Measurements from ENCODE around the gene TUB.

TUB gene, protein sequence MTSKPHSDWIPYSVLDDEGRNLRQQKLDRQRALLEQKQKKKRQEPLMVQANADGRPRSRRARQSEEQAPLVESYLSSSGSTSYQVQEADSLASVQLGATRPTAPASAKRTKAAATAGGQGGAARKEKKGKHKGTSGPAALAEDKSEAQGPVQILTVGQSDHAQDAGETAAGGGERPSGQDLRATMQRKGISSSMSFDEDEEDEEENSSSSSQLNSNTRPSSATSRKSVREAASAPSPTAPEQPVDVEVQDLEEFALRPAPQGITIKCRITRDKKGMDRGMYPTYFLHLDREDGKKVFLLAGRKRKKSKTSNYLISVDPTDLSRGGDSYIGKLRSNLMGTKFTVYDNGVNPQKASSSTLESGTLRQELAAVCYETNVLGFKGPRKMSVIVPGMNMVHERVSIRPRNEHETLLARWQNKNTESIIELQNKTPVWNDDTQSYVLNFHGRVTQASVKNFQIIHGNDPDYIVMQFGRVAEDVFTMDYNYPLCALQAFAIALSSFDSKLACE
- 0.29 to 3.3 (median 1.7) reads per million in 4 experiments for total RNA-seq

DNA sequence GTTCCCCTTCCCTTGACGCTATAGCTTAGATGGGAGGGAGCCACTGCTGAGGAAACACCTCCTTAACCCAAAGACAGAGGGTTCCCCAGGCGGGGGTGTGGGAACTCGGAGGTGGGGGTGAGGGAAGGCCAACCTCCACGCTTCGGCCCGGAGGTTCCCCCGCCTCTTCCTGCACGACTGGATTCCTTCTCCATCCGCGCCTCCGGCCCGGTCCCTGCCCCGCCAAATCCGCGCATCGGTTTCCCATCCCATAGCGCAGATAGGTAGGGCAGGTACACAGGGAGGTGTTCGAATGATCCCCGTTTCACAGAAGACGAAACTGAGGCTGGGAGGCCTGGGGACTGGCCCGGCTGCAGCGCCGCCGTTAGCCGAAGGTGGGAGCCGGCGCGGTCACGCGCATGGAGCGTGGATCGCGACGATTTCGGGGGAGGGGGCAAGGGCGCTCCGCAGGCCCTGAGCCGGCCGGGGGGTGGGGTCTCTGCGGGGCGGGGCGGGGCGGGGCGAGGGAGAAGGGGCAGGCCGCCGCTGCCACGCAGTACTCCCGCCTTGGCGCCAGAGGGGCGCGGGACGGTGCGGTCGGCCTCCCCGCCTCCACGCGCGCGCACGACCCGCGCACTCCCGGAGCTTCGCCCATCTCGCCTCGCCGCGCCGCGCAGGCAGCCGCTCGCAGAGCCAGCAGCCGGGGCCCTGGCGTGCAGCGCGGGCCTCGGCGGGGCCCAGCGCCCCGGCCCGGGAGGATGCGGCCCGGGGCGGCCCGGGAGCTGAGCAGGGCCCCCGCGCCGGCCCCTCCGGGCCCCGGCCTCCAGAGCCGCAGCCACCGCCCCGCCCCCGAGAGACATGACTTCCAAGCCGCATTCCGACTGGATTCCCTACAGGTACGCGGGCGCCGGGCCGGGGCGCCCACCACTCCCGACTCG is at the start of gene TUB:
TUB (plus strand) TSS at position 538 of the 917 bp plus-strand sequence; CDS start at position 838, 300 bp downstream.
- no peak for DNase-seq

DNA sequence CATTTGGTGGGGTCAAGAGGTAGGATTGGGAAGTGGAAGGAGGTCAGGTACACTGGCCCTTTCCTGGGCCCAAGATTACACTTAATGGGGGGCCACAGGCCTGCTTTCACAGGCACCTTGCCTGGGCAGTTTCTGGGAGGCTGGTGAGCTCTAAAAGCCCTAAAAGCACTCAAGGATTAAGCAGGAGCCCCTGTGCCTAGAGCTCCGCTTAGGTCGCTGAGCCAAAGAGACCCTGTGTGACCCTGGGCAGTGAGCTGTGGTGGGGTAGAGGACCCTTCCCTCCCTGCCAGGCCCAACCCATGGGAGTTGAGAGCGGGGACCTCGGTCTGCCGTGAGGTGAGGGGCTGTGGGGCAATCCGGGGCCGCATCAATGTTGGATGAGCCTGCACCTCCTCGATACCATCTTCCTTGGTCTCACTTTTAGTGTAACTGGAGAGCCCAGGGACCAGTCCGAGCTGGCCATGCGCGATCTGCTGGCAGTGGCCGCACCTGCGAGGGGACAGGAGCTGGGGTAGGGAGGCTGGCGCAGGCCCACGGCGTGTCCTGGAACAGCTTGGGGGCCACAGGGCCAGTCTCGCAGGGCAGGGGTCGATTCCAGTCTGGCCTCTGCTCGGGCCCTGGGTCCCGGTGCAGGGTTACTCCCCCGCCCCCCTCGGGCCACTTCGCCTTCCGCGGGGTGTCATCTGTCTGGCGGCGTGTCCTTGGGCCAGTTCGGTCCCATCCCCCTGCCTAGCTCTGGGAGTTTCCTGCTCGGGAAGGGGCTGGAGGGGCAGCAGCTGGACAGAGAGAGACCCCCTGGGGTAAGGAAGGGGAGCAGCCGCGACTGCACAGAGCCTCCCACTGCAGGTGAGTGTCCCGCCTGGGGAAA is 49.5 kb upstream of the TUB start:
- DNase-seq = no peak

DNA sequence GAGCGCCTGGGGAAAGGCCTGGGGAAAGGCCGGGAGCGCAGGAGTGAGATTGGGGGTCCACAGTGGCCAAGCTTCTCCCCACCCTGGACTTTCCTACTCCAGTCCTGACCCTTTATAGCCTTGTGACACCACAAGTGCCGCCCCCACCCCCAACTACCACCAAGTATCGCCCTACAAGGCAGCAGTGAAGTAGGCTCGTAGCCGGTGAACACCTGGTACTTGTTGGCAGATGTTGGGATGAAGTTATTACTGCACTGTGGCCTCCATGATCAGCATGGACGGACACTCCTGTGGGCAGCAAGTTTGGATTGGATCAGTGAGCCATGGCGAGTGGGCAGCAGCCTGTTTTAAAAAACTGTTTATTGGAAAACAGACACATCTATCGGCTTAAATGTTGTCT is 48.9 kb upstream of the TUB start:
- no peak for DNase-seq

DNA sequence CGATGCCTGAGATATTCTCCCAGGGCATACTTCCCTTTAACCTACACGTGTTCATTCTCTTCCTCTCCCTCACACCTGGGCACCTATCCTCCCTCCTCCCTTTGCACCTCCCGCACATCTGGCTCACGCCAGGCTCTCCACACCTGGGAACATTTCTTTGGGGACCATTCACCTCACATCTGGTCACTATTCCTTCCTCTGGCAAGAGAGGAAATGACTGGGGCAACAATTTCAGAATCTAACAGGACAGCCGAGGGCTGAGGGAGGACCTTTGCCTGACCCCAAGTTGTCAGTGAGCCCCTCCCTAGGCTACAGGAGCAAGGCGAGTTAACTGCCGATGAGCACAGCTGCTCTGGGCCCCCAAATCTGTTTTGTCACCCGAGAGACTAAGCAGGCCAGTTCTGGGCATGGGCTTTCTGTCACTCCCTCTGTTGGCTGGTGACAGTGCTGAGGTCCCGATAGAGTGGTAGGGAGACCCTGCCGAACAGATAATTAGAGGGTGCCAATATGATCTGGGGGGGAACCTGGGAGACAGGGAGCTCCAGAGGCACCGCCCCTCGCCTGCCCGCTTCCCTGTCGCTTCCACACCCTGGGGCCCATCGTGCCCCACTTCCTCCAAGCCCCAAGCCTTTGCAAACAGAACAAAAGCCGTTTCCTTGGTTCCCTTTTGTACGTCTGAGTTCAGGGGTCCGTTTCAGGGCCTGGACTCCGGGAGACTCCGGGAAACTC is 48.3 kb upstream of the TUB start:
- DNase-seq = no peak

DNA sequence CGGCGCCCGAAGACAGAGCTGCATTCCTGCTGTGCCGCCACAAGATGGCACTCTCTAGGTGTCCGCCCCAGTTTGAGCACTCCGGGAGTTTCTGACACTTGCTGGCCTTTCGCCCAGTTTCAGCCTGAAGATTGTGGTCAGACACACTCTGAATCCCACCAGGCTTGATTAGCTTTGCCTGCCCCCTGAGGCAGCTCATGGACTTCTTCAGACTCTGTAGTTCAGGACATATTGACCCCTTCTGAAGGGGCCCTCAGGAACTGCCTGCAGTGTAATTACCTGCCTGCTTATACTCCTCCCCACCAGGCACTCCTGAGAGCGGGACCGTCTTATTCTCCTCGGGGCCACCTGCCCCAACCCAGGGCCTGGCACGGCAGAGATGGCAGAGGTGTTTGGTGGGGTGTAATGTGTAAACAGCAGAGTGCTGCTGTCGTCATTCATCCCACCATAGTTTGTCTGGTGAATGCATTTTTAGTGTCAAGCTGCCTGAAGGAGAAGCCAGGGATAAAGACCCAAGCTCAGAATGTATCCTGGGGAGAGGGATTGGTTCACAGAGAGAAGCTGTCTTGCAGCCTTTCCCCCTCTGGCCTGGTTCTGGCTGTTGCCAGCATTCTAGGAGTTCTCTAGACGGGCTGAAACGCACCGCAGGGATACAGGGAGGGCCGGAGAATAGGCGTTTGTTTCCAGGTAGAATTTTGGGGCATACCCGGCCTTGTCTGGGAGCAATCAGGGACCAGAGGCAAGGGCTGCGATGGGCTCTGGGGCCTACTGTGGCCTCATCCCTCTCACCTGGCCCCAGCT is 47.5 kb upstream of the TUB start:
- DNase-seq = peak; percentile 5

DNA sequence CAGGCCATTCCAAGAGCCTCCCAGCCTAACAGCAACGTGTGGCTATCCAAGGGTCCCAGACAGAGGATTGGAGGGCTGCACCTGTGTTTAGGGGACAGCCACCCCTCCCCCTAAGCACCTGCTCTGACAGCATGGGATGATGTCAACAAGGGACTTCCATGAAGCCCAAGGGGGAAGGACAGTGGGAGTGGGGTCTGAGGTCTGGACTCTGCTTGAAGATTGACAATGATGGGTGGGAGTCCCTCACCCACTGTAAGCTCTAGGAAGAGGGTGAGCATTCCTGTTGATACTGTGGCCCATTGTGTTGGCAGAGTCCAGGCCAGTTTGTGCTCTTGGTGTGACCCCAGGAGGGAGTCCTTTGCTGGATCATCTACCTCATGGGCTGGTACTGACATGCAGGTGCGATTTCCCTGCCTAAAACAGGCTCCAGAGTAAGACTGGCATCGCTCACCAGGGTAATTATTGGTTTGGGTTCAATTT is 46.9 kb upstream of the TUB start:
- no peak for DNase-seq

DNA sequence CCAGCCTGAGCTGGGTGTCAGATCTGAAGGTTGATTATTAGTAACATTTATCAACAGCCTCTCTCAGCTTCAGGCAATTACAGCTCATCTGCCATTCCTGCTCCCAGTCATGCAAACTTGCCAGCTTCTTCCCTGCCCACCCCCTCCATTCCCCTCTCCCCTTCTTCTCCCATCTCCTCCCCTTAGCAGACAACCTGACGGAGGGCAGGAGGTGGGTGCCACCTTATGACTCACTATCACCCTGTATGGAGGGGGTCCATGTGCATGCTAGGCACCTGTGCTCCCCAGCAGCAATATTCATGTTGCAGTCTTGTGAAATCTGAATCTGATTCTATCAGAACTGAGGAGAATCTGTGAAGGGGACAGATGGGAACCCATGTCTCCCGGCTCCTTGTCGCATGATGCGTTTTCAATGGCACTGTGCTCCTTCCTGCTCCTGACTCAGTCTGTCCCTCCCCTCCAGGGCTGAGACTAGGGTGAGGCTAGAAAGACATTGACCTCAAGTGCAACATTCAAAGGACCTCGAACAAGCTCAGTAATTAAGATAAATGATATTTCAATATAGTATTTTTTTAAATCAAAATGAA is 46.3 kb upstream of the TUB start:
- no peak for DNase-seq

DNA sequence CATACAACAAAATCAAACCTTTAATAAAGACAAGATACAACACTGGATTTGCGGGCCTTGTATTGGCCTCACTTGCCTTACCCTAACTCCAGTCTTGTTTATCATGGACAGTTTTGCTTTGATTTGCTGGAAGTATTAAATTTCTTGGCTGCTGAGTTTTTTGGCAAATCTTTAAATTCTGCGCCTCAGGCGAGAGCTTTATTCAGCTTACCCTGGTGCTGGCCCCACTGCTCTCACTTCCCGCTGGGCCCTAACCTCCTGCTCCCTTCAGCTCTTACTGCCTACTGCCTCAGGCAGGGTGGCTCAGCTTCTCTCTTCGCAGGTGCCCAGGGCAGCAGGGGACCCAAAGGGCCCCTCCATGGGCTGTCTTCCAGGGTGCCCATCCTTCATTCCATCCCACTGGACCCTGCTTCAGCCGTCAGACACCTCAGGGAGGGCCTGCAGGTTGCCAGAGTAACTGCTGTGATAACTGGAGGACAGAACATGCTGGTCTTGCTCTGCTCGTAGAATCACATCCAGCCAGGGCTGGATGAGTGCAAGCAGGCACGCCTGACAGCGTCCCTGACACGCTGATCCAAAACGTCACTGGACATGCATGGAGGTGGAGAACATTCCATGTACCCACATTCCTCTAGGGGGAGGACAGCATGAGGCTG is 45.7 kb upstream of the TUB start:
- no peak for DNase-seq

DNA sequence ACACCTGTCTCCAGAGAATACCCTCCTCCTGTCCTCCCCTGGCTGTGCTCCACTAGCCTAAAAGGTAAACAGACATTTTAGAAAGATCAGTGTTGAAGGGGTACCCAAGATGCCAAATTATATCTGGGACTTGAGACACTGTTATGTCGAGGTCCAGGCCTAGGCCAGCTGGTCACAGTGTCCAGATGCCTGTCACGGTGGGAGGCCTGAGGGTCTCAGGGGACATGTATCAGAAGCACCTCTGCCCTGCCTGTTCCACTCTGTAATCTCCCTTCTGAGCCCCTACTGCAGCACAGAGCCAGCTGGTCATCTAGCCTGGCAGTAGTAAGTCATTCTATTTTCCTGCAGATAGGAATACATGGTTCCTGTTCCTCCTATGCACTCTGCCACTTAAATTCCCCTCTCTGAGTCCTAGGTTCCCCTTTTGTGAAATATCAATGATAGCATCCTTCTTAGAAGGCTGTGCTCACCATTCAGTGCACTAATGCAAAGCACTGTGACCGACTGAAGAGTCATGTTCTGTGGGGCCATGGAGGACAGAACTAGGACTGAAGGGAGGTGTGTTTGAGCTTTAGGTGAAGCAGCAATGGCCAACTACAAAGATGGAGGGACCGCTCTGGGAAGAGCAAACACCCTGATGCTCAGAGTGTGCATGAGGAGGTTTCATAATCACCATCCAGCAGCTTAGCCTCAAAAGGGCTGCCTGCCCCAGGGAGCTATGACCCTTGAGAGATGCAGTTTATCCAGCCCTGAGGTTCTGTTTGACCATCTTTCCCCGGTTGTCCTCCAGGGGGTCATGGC is 44.8 kb upstream of the TUB start:
- DNase-seq = no peak

DNA sequence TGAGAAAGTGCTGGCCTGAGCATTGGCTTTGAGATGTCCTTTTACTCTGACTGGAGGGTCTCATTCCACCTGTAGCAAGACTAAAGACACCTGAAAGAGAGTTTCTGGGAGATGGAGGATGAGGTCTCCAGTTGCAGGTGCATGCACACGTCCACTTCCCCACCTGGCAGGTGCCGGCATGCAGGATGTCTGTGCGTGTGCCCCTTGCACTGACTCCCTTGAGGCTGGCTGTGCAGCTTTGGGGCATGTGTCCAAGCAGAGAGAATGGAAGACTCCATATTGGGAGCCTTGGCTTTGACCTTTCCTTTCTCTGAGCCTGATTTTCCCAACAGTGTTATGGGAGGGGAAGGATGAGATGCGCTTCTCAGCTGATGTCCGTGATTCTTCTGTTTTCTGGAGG is 44.0 kb upstream of the TUB start:
- no peak for DNase-seq

DNA sequence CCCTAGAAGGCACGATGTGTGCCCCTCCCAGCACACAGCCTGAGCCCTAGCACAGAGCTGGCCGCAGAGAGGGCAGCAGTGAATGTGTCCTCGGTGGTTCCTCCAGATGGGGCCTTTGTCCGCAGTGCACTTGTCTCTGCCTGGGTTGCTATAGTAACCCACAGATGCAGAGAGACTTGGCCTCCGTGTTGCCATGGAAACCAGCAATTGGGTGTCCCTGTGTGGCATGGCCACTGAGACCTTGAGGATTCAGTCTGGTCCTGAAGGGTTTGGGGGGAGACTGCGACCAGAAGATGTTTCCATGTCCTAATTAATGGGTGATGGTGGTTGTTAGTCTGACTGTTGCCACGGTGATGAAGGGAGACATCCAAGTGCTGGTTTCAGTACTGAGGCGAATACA is 42.6 kb upstream of the TUB start:
- no peak for DNase-seq

DNA sequence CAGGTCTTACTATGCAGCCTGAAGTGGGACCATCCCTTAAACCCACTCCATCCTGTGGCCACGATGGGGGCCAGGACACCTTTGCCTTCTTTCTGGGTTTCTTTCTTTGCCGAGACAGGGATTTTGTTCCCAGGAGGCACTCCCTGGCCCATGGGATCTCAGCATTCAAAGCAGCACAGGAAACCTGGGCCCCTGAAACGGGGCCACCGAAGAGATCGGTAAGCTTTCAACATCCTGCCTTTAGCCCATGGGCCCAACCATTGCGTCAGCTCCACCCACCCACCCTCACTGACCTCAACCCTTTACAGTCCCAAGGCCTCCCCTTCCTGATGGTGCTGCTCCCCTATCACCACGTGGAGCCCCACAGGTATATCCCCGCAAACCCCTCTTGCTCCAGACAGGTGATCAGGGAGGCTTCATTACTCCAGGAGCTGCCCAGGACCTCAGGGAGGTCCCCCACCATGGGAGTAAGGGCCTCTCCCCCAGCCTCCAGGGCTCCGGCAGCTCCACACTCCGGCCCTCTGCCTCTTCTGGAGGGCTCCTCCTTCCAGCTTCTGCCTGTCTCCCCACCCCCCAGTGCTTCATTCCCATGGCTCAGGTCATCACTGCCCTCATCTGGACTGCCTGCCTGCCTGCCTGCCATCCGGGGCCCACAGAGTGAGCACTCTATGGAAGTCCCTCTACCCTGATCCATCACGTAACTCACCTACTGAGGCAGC is 42.0 kb upstream of the TUB start:
- DNase-seq = no peak

DNA sequence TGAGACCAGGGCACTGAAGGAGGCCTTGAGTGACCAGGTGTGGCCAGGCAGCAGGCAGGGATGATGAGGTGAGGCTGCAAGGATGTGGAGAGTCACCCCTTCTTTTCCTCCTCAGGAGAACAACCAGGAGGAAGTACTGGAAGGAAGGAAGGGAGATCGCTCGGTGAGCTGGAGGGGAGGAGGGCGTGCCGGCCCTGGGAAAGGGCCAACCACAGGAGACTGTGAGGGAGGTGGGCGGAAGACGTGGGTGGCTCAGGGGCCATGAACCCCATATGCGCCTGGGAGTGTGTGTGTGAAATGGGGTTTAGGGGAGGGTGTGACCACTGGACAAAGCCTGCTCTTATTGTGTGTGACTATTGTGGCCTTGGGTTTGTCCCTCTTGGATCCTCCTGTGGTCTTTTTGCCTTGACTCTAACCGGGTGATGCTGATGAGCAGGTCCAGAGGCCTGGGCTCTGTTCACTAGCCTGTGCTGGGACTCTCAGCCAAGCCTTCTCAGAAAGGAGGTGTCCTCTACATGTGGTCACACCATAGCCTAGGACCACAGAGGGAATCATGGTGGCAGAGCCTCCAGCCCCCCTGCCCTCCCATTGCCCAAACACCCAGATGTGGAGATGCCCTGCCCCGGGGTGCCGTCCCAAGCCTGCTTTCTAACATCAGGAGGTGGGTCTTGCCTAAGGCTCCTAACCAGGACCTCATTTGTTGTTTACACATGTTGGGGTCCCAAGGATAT is 41.3 kb upstream of the TUB start:
- no peak for DNase-seq

DNA sequence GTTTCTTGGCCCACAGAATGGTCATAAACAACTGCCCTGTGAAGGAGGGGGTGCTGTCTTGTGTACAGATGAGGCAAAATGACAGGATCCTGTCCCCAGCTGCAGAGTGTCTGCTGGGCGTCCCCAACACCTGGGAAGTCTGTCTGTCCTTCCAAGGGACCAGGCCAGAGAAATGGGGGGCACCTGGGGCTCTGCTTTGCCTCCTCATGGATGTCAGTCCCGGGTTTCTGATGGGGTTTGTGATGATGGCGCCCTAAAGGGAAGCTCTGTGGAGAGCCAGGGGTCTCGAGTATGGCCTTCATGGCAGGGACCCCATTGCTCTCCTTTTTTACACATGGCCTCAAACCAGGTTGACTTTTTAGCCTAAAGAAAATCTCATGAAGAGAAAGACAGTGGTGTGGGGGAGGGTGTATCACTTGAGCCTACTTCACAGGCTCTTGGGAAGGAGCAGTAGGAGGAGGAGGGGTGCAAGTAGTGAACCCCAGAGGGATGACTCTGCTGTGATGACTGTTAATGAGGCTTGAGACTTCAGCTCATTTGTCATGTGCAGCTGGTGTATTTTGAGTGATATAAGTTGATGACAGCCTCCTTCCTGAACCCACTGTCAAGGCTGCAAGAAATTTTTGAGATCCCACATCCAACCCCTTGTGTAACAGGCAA is 40.6 kb upstream of the TUB start:
- no peak for DNase-seq

DNA sequence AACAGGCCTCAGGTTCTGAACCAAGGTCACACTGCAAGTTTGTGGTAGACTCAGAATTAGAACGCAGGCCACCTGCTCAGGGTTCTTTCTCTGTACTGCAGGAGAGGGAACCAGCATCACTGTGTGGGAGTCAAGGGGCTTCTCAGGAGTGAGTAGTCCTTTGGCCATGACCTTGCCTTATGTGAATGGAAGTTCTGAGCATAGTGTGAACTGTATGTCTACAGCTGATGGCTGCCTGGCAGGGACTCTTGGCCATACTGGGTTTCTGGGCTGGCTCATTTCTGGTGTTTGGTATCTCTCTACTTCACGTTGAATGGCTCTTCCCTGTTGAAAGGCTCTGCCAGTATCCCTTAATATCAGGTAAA is 40.1 kb upstream of the TUB start:
- DNase-seq = no peak

DNA sequence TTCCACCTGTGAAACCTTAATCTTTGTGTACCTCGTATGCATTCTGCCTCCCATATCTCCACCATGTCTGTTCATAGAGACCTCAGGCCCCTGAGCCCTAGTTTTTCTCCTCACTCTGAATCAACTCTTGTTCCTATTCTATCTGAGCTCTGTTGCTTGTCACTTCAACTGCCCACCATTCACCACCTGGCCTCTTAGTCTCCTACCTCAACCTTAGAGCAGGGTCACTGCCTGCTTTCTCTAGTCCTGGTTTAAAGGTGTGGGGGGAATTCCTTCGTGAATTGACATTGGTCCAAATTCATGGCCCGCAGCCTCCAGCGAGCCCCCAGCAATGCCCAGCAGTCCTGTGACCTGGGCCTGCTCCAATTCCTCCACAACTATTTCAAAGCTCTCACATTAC is 39.4 kb upstream of the TUB start:
- no peak for DNase-seq

DNA sequence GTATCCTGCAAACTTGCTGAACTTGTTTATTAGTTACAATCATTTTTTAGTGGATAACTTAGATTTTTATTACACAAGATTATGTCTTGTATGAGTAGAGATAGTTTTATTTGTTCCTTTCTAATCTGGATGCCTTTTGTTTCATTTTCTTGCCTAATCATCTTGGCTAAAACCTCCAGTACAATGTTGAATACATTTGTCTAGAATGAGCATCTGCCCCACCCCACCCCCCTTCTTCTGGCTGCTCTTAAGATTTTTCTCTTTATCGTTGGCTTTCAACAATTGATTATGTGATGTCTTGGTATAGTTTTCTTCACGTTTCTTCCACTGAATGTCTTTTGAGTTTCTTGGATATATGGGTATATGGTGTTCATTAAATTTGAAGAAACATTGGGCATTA is 37.3 kb upstream of the TUB start:
- no peak for DNase-seq
